ENCODE results near the gene ATF2.
A peak's percentile ranks its signal among the peaks of the same experiment; 100 is the strongest.

Gene ATF2

GRCh38 chr2:175137793-175138192 lies 30.2 kb downstream of the ATF2 start:
- TF ChIP-seq CTCF (IDR thresholded peaks at IDR 0.05; ENCODE audit: borderline replicate concordance, control extremely low read depth, extremely low read depth, insufficient read depth, missing control alignments), result no peak
- no peak for DNase-seq (ENCODE audit: low spot score)

GRCh38 chr2:175136334-175137215 lies 31.4 kb downstream of the ATF2 start:
- DNase-seq (ENCODE audit: low spot score), result peak; percentile 7
- TF ChIP-seq CTCF (IDR thresholded peaks at IDR 0.05; ENCODE audit: borderline replicate concordance, control extremely low read depth, extremely low read depth, insufficient read depth, missing control alignments), result no peak
- in situ Hi-C loops (cut with MboI; ENCODE audit: low sequenced_read_pairs, unreplicated experiment), result no loop called here

More at GRCh38 chr2:175137793-175138192, 30.2 kb downstream of the ATF2 start:
- in situ Hi-C loops (cut with MboI; ENCODE audit: low sequenced_read_pairs, unreplicated experiment), result no loop called here

GRCh38 chr2:175135862-175136261 lies 32.1 kb downstream of the ATF2 start:
- DNase-seq (ENCODE audit: low spot score), result no peak
- in situ Hi-C loops (cut with MboI; ENCODE audit: low sequenced_read_pairs, unreplicated experiment), result no loop called here
- no peak for TF ChIP-seq CTCF (IDR thresholded peaks at IDR 0.05; ENCODE audit: borderline replicate concordance, control extremely low read depth, extremely low read depth, insufficient read depth, missing control alignments)

GRCh38 chr2:175135177-175135576 lies 32.8 kb downstream of the ATF2 start:
- in situ Hi-C loops (cut with MboI; ENCODE audit: low sequenced_read_pairs, unreplicated experiment), result no loop called here

GRCh38 chr2:175131252-175131651 lies 36.8 kb downstream of the ATF2 start:
- DNase-seq (ENCODE audit: low spot score), result no peak
- no peak for TF ChIP-seq CTCF (IDR thresholded peaks at IDR 0.05; ENCODE audit: borderline replicate concordance, control extremely low read depth, extremely low read depth, insufficient read depth, missing control alignments)
- in situ Hi-C loops (cut with MboI; ENCODE audit: low sequenced_read_pairs, unreplicated experiment), result no loop called here

More at GRCh38 chr2:175135177-175135576, 32.8 kb downstream of the ATF2 start:
- TF ChIP-seq CTCF (IDR thresholded peaks at IDR 0.05; ENCODE audit: borderline replicate concordance, control extremely low read depth, extremely low read depth, insufficient read depth, missing control alignments), result no peak
- no peak for DNase-seq (ENCODE audit: low spot score)

GRCh38 chr2:175126661-175127060 lies 41.3 kb downstream of the ATF2 start:
- in situ Hi-C loops (cut with MboI; ENCODE audit: low sequenced_read_pairs, unreplicated experiment), result no loop called here
- no peak for TF ChIP-seq CTCF (IDR thresholded peaks at IDR 0.05; ENCODE audit: borderline replicate concordance, control extremely low read depth, extremely low read depth, insufficient read depth, missing control alignments)
- no peak for DNase-seq (ENCODE audit: low spot score)
